HG03175 (cell line): ENCODE measurements around the gene TSEN34.
"Not testable (repeated sequence)": the region's sequence is repeated elsewhere in the genome, so short reads cannot be mapped to it uniquely, and the experiment has no call there.

Experiments used
- ATAC-seq: cut with Tn5 transposase; IDR thresholded peaks from one replicate; pipeline ENCODE4 v1.9.1; 2021; ENCODE audit warnings: mild to moderate bottlenecking, moderate library complexity; ENCODE audit not compliant: unreplicated experiment

TSEN34 gene

GRCh38 chr19:54230031-54230430, 38.9 kb downstream of the TSEN34 start:
- no peak for ATAC-seq

DNA sequence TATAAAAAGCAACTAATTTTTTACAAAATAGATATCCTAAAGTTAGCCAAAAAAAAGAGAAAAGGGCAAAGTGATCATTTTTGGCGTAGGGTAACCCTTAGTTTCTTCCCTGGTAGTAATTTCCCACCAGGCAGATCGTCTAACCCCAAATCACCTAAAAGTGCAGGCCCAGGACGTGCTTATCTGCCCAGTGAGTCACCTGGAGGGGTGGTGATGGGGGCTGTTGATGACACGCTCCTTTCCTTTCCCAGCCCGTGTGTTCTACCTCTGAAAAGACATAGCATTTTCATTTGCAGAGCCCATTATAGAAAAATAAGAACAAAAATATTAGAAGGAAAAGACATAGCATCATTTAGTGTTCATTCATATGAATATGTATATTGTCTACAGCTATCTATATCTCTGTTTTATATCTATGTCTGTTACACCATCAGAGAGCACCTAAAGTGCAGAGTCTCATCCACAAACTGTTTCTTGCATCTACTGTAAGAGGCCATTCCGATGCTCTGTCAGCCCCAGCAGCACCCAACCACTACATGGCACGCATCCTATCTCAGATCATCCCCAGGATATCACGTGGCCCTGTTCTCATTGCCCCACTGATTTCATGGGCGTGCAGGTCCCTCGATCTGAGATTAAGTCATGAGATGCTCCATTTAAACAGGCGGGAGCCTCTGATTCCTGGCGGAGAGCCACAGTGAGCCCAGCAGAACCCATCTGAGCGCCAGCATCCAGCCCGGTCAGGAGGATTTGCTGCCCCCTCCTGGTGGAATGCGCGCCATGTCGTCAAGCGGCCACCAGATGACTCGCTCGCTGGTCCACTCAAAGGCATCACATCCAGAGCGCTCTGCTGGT, 40.2 kb downstream of the TSEN34 start:
- no peak for ATAC-seq

DNA sequence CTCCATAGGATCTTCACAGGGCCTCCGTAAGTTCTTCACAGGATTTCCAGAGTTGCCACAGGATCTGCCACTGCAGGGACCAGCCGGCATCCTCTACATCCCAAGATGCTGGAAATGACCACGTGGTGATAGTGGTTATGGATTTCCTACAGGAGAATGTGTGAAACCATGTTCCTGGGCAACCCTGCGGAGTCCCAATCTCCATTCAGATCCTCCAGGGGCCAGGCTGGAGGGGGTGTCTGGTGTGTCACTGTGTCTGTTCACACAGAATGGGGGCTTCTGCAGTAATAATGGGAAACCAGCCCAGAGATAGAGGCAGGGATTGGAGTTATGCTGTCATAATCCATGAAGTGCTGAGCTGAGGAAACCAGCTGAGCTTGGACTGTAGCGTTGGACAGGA, 42.8 kb downstream of the TSEN34 start:
- no peak for ATAC-seq

GRCh38 chr19:54239491-54240371, 48.6 kb downstream of the TSEN34 start:
- ATAC-seq: not testable (repeated sequence)

GRCh38 chr19:54240372-54241336, 49.5 kb downstream of the TSEN34 start:
- not testable (repeated sequence) for ATAC-seq

- ATAC-seq: not testable (repeated sequence)
Measured at GRCh38 chr19:54242234-54242633, 51.1 kb downstream of the TSEN34 start.

DNA sequence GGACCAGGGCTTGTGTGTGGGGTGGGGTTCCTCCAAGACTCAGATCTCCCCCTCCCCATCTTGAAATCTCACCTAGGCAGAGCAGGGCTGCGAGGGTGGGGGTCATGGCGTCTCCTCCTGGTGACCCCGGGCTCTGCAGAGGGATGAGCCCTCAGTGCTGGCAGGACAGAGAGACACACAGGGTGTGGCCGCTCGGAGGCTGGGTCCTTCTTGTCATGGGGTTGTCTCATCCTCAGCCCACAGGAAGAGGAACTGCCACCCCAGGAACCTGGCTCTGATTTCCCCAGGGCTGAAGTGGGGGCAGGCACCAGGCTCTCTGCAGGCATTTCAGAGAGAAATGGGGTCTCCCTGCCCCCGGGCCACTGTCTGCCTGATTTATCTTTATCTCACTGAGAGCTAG, 51.5 kb downstream of the TSEN34 start, which contains the start of gene LILRA6:
LILRA6 (minus strand) TSS at position 145 of the 400 bp plus-strand sequence.
- ATAC-seq: not testable (repeated sequence)

GRCh38 chr19:54243809-54244208, 52.7 kb downstream of the TSEN34 start:
- not testable (repeated sequence) for ATAC-seq
